Measurements from ENCODE around the gene ZNF511. TPM values are rescaled to one million over a fixed set of nuclear protein-coding genes. Genes with fewer than 3 reads are reported as not detected.

Gene ZNF511
- total RNA-seq, 1 donor from 2014 or later, result 40.5 TPM

DNA sequence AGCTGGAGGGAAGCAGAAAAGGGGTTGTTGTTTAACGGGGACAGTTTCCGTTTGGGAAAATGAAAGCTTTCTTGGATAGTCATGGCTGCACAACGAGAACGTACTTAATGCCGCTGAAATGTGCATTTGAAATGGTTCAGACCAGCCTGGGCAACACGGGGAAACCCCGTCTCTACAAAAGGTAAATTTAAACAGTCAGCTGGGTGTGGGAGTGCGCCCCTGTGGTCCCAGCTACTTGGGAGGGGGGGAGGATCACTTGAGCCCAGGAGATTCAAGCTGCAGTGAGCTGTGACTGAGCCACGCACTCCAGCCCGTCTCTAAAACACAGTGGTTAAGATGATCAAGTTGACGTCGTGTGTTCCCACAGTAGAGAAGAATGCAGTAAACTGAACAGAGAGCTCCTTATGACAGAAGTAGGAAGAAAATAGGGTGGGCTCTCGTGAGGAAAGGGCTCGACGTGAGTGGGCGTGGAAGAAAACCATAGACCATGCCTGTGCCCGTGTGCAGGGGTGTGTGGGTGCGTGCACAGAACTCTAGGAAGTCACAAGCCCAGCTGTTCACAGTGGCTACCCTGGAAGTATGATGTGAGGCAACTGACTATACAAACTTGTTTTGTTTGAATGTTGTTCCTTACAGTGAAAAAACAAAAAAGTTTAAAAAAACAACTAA is 53.2 kb downstream of the ZNF511 start:
- H3K4me1 ChIP-seq, result peaks cover 26% of the 10 kb centered on the region
- intact Hi-C loops (cut with micrococcal nuclease), result no loop called here
- H3K36me3 ChIP-seq, result peaks cover 52% of the 10 kb centered on the region
- no peak overlapping the region for H3K4me3 ChIP-seq
- no peaks in the 10 kb centered on the region for H3K27me3 ChIP-seq (ENCODE audit: low read depth)
- H3K9me3 ChIP-seq (replicated peaks), result no peaks in the 10 kb centered on the region
- no peak overlapping the region for H3K27ac ChIP-seq (replicated peaks)
- DNase-seq, result no peak
- TF ChIP-seq CTCF (IDR thresholded peaks at IDR 0.05; ENCODE audit: borderline replicate concordance), result no peak

Other genes with a start within 250 kb of the ZNF511 start
- gene ADGRA1, start 221.0 kb upstream of the ZNF511 start, total RNA-seq, result not detected
- gene KNDC1, start 148.7 kb upstream of the ZNF511 start, total RNA-seq, result 0.11 TPM
- gene UTF1, start 78.7 kb upstream of the ZNF511 start, total RNA-seq, result not detected
- gene VENTX, start 71.1 kb upstream of the ZNF511 start, total RNA-seq, result 0.33 TPM
- 1.4 TPM for gene ADAM8, start 32.0 kb upstream of the ZNF511 start, total RNA-seq
- gene TUBGCP2, start within 50 bp of the ZNF511 start, total RNA-seq, result 38.9 TPM
- gene CALY, start 28.0 kb downstream of the ZNF511 start, total RNA-seq, result not detected
- not detected for gene PRAP1, start 38.5 kb downstream of the ZNF511 start, total RNA-seq
- gene FUOM, start 49.1 kb downstream of the ZNF511 start, total RNA-seq, result 5.1 TPM
- gene ECHS1, start 64.4 kb downstream of the ZNF511 start, total RNA-seq, result 212 TPM
- 2.9 TPM for gene PAOX, start 70.3 kb downstream of the ZNF511 start, total RNA-seq
- 14.0 TPM for gene MTG1, start 85.2 kb downstream of the ZNF511 start, total RNA-seq
- gene SPRN, start 115.7 kb downstream of the ZNF511 start, total RNA-seq, result not detected
- gene SCART1, start 145.0 kb downstream of the ZNF511 start, total RNA-seq, result 0.36 TPM
- 1.1 TPM for gene CYP2E1, start 218.4 kb downstream of the ZNF511 start, total RNA-seq